GM23248 (cell line): ENCODE results near the gene TP53RK.

Experiments
- EZH2 ChIP-seq: fragments of 200-600 bp; sonication (generic); IDR thresholded peaks from 2 replicates; pipeline ENCODE4 v1.6.1; 2018; ENCODE audit warnings: antibody characterized with exemption, mild to moderate bottlenecking; ENCODE audit not compliant: insufficient read depth, poor library complexity, severe bottlenecking
- EZH2phosphoT487 ChIP-seq: fragments of 200-600 bp; sonication (generic); IDR thresholded peaks from 2 replicates; pipeline ENCODE4 v1.6.1; 2018; ENCODE audit warnings: antibody characterized with exemption, moderate library complexity, mild to moderate bottlenecking, low read depth; ENCODE audit not compliant: insufficient read depth

- TF ChIP-seq EZH2 (no peak), EZH2phosphoT487 (no peak)
Observed at GRCh38 chr20:46670585-46671584, 18.4 kb downstream of the TP53RK start.
